HepG2 (cell line): ENCODE data around the gene PFKM. TPM values are rescaled to one million over a fixed set of nuclear protein-coding genes. Genes with fewer than 3 reads are reported as not detected.
A peak's percentile ranks its signal among the peaks of the same experiment; 100 is the strongest.

ENCODE experiments used
- BORCS8-MEF2B ChIP-seq: sonication (generic); formaldehyde crosslinking; IDR thresholded peaks from 2 replicates; pipeline ENCODE4 v1.8.0; 2022; ENCODE audit warnings: mild to moderate bottlenecking, missing genetic modification reagents
- DNMT3B ChIP-seq: conservative IDR thresholded peaks from 2 replicates; pipeline ENCODE4 v1.6.1; 2016; ENCODE audit warnings: missing biosample characterization, control low read depth
- EED ChIP-seq: sonication (generic); formaldehyde crosslinking; IDR thresholded peaks from 2 replicates; pipeline ENCODE4 v1.5.0; 2020; ENCODE audit warnings: mild to moderate bottlenecking, missing genetic modification reagents
- HNF4A ChIP-seq: sonication (generic); formaldehyde crosslinking; IDR thresholded peaks from 2 replicates; pipeline ENCODE4 v1.4.0; 2020; ENCODE audit warnings: missing genetic modification reagents
- HNF4G ChIP-seq, 2 experiments: sonication (generic) in 1 of 2; formaldehyde crosslinking in 1 of 2; IDR thresholded peaks; 2 replicates each; pipeline versions ENCODE4 v1.4.0 to v1.6.1; 2011 to 2020; ENCODE audit warnings: borderline replicate concordance in 2 of 2, low read depth in 2 of 2, mild to moderate bottlenecking in 2 of 2, low read length in 1 of 2, missing genetic modification reagents in 1 of 2, moderate library complexity in 1 of 2
- HNRNPK ChIP-seq: fragments of 200-400 bp; formaldehyde crosslinking; IDR thresholded peaks from 2 replicates; pipeline ENCODE4 v1.6.1; 2018; ENCODE audit warnings: low read length, low read depth, moderate library complexity, mild to moderate bottlenecking; ENCODE audit not compliant: poor library complexity, severe bottlenecking
- KDM6A ChIP-seq: IDR thresholded peaks from 2 replicates; pipeline ENCODE4 v1.6.1; 2016; ENCODE audit warnings: low read depth
- MTA1 ChIP-seq: sonication (generic); formaldehyde crosslinking; IDR thresholded peaks from 2 replicates; pipeline ENCODE4 v1.4.0; 2020; ENCODE audit warnings: missing genetic modification reagents, mild to moderate bottlenecking, borderline replicate concordance
- PCBP2 ChIP-seq: fragments of 200-400 bp; formaldehyde crosslinking; optimal IDR thresholded peaks from 2 replicates; pipeline ENCODE3; 2018; ENCODE audit warnings: low read length, low read depth; ENCODE audit not compliant: poor library complexity, severe bottlenecking
- PHF20 ChIP-seq: sonication (generic); formaldehyde crosslinking; IDR thresholded peaks from 2 replicates; pipeline ENCODE4 v1.5.0; 2020; ENCODE audit warnings: mild to moderate bottlenecking, missing genetic modification reagents
- PHF5A ChIP-seq: IDR thresholded peaks from one replicate; pipeline ENCODE4 v1.6.1; 2018; ENCODE audit warnings: low read depth, missing genetic modification reagents; ENCODE audit not compliant: unreplicated experiment
- RFXAP ChIP-seq: sonication (generic); formaldehyde crosslinking; IDR thresholded peaks from 2 replicates; pipeline ENCODE4 v1.4.0; 2020; ENCODE audit warnings: missing genetic modification reagents, borderline replicate concordance
- SMARCE1 ChIP-seq: fragments of 450-650 bp; IDR thresholded peaks from 2 replicates; pipeline ENCODE4 v1.6.1; 2017; ENCODE audit warnings: borderline replicate concordance
- SP1 ChIP-seq, 2 experiments: fragments of 450-650 bp in 1 of 2; sonication (generic) in 1 of 2; formaldehyde crosslinking in 1 of 2; IDR thresholded peaks; 2 replicates each; pipeline versions ENCODE4 v1.4.0 to v1.6.1; 2016 to 2020; ENCODE audit warnings: missing genetic modification reagents in 1 of 2
- SP5 ChIP-seq: IDR thresholded peaks from 2 replicates; pipeline ENCODE4 v1.6.1; 2016; ENCODE audit warnings: low read depth, borderline replicate concordance
- SSRP1 ChIP-seq: IDR thresholded peaks from 2 replicates; pipeline ENCODE4 v1.6.1; 2016; ENCODE audit warnings: control low read depth
- STAG1 ChIP-seq: sonication (generic); formaldehyde crosslinking; IDR thresholded peaks from 2 replicates; pipeline ENCODE4 v1.4.0; 2020; ENCODE audit warnings: missing genetic modification reagents
- SUZ12 ChIP-seq: fragments of 150-350 bp; IDR thresholded peaks from 2 replicates; pipeline ENCODE4 v1.6.1; 2014; ENCODE audit warnings: low read depth, low read length
- TOE1 ChIP-seq: sonication (generic); formaldehyde crosslinking; IDR thresholded peaks from 2 replicates; pipeline ENCODE4 v1.4.0; 2020; ENCODE audit warnings: mild to moderate bottlenecking, missing genetic modification reagents
- U2AF1 ChIP-seq: fragments of 200-400 bp; formaldehyde crosslinking; optimal IDR thresholded peaks from 2 replicates; pipeline ENCODE3; 2017; ENCODE audit warnings: mild to moderate bottlenecking, low read depth, low read length
- ZFP36L1 ChIP-seq: sonication (generic); formaldehyde crosslinking; IDR thresholded peaks from 2 replicates; pipeline ENCODE4 v1.8.0; 2022; ENCODE audit warnings: mild to moderate bottlenecking, missing genetic modification reagents, moderate library complexity
- ZNF296 ChIP-seq: sonication (generic); formaldehyde crosslinking; conservative IDR thresholded peaks from 2 replicates; pipeline ENCODE4 v1.5.0; 2020; ENCODE audit warnings: mild to moderate bottlenecking, missing genetic modification reagents
- ZNF460 ChIP-seq: sonication (generic); formaldehyde crosslinking; IDR thresholded peaks from 2 replicates; pipeline ENCODE4 v1.5.1; 2020; ENCODE audit warnings: missing genetic modification reagents, mild to moderate bottlenecking, borderline replicate concordance
- ZNF772 ChIP-seq: sonication (generic); formaldehyde crosslinking; IDR thresholded peaks from 2 replicates; pipeline ENCODE4 v1.5.0; 2020; ENCODE audit warnings: mild to moderate bottlenecking, missing genetic modification reagents
- polyA plus RNA-seq, 8 experiments: library from polyadenylated mRNA; depleted of rRNA in 3 of 8; stranded (reverse) in 7 of 8; unstranded in 1 of 8; fragments of >200 nt; fragmentation: Illumina TruSeq in 4 of 8; extraction: Trizol in 4 of 8; gene quantifications; 2 replicates each; pipeline versions ENCODE4 v1.2.1 to v1.2.3, GENCODE V29; 2011 to 2016; ENCODE audit warnings: low read depth in 4 of 8, missing spikeins in 1 of 8, mixed read lengths in 1 of 8; ENCODE audit not compliant: insufficient read depth in 1 of 8
- total RNA-seq, 5 experiments: library from RNA; depleted of rRNA; stranded (reverse); fragments of >200 nt; fragmentation: Illumina TruSeq; extraction: Trizol; gene quantifications; 2 replicates each; pipeline ENCODE4 v1.2.3, GENCODE V29; 2016; ENCODE audit warnings: low read depth in 1 of 5
- TF ChIP-seq, protein P1 (sequence below): sonication (generic); formaldehyde crosslinking; IDR thresholded peaks from 2 replicates; pipeline ENCODE4 v1.8.0; 2022; ENCODE audit warnings: mild to moderate bottlenecking, missing genetic modification reagents, borderline replicate concordance
- TF ChIP-seq, protein P2 (sequence below): fragments of 450-650 bp; IDR thresholded peaks from 2 replicates; pipeline ENCODE4 v1.6.1; 2017
- TF ChIP-seq, protein P3 (sequence below): sonication (generic); formaldehyde crosslinking; IDR thresholded peaks from 2 replicates; pipeline ENCODE4 v1.8.0; 2023; ENCODE audit warnings: mild to moderate bottlenecking, missing genetic modification reagents

The PFKM gene
- total and polyA plus RNA-seq, 2 of the 13 experiments (the other 11 are each of a cell fraction or from before 2014, with no cell fraction given) = 1.9 to 2.4 TPM

DNA sequence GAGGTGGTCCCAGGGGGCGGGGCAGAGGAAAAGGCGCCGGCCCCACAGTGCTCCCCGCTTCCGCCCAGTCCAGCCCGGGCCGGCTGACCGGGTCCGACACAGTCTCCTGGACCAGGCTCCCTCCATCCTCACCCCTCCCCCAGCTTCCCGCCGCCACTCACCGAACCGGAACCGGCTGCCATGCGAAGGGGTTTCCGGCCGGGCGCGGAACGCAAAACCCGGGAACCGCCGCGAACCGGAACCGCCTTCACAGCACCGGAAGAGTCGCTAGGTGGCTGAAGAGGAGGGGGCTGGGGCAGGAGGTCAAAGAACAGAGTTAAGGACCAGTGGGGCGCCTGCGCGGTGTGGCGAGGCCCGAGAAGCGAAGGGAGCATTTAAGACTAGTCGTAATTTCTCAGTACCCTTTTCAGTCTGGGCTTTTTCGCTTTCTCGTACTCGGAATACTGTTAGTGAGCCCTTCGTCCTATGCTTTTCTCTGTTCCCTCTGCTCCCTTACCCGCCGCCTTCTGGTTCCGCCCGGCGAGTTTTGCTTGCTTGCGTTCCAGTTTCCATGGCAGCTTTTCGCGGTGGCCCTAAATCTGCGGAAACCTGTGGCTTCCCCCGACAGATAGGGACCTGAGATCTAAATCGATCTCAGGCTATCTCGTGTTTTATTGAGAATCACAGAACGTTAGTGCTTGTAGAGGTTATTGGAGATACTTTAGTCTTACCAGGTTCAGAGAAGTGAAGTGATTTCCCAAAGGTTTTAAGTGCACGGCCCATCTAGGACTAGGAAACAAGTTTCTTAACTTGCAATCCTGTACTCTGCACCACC lies 13.1 kb upstream of the PFKM start, which contains the start of gene SENP1 (continued):
- TF ChIP-seq, protein P1, sequence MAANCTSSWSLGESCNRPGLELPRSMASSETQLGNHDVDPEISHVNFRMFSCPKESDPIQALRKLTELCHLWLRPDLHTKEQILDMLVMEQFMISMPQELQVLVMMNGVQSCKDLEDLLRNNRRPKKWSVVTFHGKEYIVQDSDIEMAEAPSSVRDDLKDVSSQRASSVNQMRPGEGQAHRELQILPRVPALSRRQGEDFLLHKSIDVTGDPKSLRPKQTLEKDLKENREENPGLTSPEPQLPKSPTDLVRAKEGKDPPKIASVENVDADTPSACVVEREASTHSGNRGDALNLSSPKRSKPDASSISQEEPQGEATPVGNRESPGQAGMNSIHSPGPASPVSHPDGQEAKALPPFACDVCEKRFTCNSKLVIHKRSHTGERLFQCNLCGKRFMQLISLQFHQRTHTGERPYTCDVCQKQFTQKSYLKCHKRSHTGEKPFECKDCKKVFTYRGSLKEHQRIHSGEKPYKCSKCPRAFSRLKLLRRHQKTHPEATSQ = 0 out of 2 replicates have a peak, but pooled peaks have one; percentile 64
- TF ChIP-seq ZNF772 (CRISPR knock-in tag) (peak; percentile 50; the same call in 1 of the 2 replicates), PHF20 (peak; percentile 97), PCBP2 (no peak), HNRNPK (peak; percentile 96), MTA1 (CRISPR knock-in tag) (peak; percentile 49; the same call in 1 of the 2 replicates), DNMT3B (CRISPR knock-in tag) (peak; percentile 73), STAG1 (CRISPR knock-in tag) (no peak), SP1 (IDR thresholded peaks at IDR 0.05) (no peak), SP1 (CRISPR knock-in tag; IDR thresholded peaks at IDR 0.05) (peak; percentile 16; the same call in 1 of the 2 replicates), SP5 (0 out of 2 replicates have a peak, but pooled peaks have one; percentile 28), TOE1 (CRISPR knock-in tag) (no peak; the same call in 1 of the 2 replicates), U2AF1 (peak; percentile 95), SSRP1 (CRISPR knock-in tag) (no peak), HNF4G (IDR thresholded peaks at IDR 0.05; ENCODE audit: borderline replicate concordance, low read depth, low read length) (peak; percentile 74; the same call in 1 of the 2 replicates), HNF4G (CRISPR knock-in tag; IDR thresholded peaks at IDR 0.05; ENCODE audit: borderline replicate concordance, low read depth) (0 out of 2 replicates have a peak, but pooled peaks have one; percentile 43), ZNF296 (no peak), SMARCE1 (no peak), PHF5A (peak; percentile 27), ZFP36L1 (CRISPR knock-in tag) (no peak), ZNF460 (CRISPR knock-in tag) (no peak; the same call in 1 of the 2 replicates), KDM6A (CRISPR knock-in tag) (no peak), EED (no peak), SUZ12 (peak; percentile 16; the same call in 1 of the 2 replicates), HNF4A (peak; percentile 84), RFXAP (no peak; the same call in 1 of the 2 replicates), BORCS8-MEF2B (peak; percentile 79; the same call in 1 of the 2 replicates)
- TF ChIP-seq, protein P2, sequence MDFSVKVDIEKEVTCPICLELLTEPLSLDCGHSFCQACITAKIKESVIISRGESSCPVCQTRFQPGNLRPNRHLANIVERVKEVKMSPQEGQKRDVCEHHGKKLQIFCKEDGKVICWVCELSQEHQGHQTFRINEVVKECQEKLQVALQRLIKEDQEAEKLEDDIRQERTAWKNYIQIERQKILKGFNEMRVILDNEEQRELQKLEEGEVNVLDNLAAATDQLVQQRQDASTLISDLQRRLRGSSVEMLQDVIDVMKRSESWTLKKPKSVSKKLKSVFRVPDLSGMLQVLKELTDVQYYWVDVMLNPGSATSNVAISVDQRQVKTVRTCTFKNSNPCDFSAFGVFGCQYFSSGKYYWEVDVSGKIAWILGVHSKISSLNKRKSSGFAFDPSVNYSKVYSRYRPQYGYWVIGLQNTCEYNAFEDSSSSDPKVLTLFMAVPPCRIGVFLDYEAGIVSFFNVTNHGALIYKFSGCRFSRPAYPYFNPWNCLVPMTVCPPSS = no peak
- TF ChIP-seq, protein P3, sequence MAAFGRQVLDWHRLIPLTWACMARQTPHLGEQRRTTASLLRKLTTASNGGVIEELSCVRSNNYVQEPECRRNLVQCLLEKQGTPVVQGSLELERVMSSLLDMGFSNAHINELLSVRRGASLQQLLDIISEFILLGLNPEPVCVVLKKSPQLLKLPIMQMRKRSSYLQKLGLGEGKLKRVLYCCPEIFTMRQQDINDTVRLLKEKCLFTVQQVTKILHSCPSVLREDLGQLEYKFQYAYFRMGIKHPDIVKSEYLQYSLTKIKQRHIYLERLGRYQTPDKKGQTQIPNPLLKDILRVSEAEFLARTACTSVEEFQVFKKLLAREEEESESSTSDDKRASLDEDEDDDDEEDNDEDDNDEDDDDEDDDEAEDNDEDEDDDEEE (CRISPR knock-in tag) = no peak
